H1 (cell line): ENCODE measurements around the gene MAGEC1. TPM values are rescaled to one million over a fixed set of nuclear protein-coding genes. Genes with fewer than 3 reads are reported as not detected.

Experiments used
- CTCF ChIA-PET: fragments of 300-600 bp; sonication (Branson Sonifier 250); formaldehyde crosslinking; loops from one replicate; lab custom pipeline; 2021; ENCODE audit not compliant: partially characterized antibody; lab: Charles Lee
- POLR2A ChIA-PET: fragments of 300-600 bp; sonication (Branson Sonifier 250); formaldehyde crosslinking; loops from one replicate; lab custom pipeline; 2021; ENCODE audit warnings: inconsistent platforms; ENCODE audit not compliant: partially characterized antibody; lab: Charles Lee
- DNase-seq, 2 experiments: peaks; one replicate each; pipeline versions ENCODE4 v3.0.0 to v3.0.0-alpha.2; 2010 to 2022; ENCODE audit warnings: low spot score in 2 of 2, low read depth in 1 of 2, mixed read lengths in 1 of 2
- FAIRE-seq: peaks from 2 replicates; lab custom pipeline; 2011; peaks lifted over from hg19 to GRCh38; lab: Jason Lieb, UNC
- H2AFZ ChIP-seq: 2 replicates; pipeline ENCODE4 v1.8.1; 2012; ENCODE audit warnings: low read length, inconsistent platforms
- H2AK5ac ChIP-seq: 2 replicates; pipeline ENCODE4 v1.6.1; 2013; ENCODE audit warnings: low read depth, low read length
- H2BK120ac ChIP-seq: replicated peaks from 2 replicates; pipeline ENCODE3; 2013; ENCODE audit warnings: low read depth, low read length, inconsistent platforms
- H2BK12ac ChIP-seq: 2 replicates; pipeline ENCODE4 v1.6.1; 2013; ENCODE audit warnings: low read depth, low read length
- H2BK15ac ChIP-seq: 2 replicates; pipeline ENCODE4 v1.6.1; 2013; ENCODE audit warnings: low read length
- H2BK20ac ChIP-seq: 2 replicates; pipeline ENCODE4 v1.6.1; 2013; ENCODE audit warnings: low read length
- H2BK5ac ChIP-seq: 2 replicates; pipeline ENCODE4 v1.6.1; 2013; ENCODE audit warnings: low read depth, low read length
- H3K14ac ChIP-seq: 2 replicates; pipeline ENCODE4 v1.6.1; 2013; ENCODE audit warnings: inconsistent platforms; ENCODE audit not compliant: insufficient read length
- H3K18ac ChIP-seq: 2 replicates; pipeline ENCODE4 v1.6.1; 2013; ENCODE audit warnings: low read length; ENCODE audit errors: extremely low read depth
- H3K23ac ChIP-seq: 2 replicates; pipeline ENCODE4 v1.6.1; 2013; ENCODE audit warnings: inconsistent platforms; ENCODE audit not compliant: insufficient read length
- H3K23me2 ChIP-seq: 2 replicates; pipeline ENCODE4 v1.6.1; 2013; ENCODE audit warnings: low read depth, low read length
- H3K27ac ChIP-seq: 2 replicates; pipeline ENCODE4 v1.6.1; 2011; ENCODE audit warnings: low read depth, low read length, inconsistent platforms
- H3K27me3 ChIP-seq, 4 experiments: replicated peaks in 1 of 4; 1 replicate in 1 of 4; 2 replicates in 3 of 4; pipeline versions ENCODE4 v1.6.1 to v1.8.1; 2011 to 2013; ENCODE audit warnings: low read length in 3 of 4, mild to moderate bottlenecking in 3 of 4, inconsistent platforms in 2 of 4, mixed read lengths in 2 of 4, moderate library complexity in 1 of 4; ENCODE audit not compliant: control insufficient read depth in 3 of 4, insufficient read depth in 3 of 4; ENCODE audit errors: extremely low read depth in 1 of 4
- H3K36me3 ChIP-seq, 4 experiments: 2 replicates each; pipeline versions ENCODE4 v1.6.1 to v1.8.1; 2011 to 2013; ENCODE audit warnings: mild to moderate bottlenecking in 4 of 4, low read length in 3 of 4, moderate library complexity in 2 of 4, control low read depth in 1 of 4, inconsistent platforms in 1 of 4; ENCODE audit not compliant: insufficient read depth in 4 of 4, control insufficient read depth in 2 of 4
- H3K4ac ChIP-seq: replicated peaks from 2 replicates; pipeline ENCODE3; 2013; ENCODE audit warnings: low read length, low read depth, mixed read lengths, inconsistent platforms; ENCODE audit not compliant: insufficient read length
- H3K4me1 ChIP-seq, 4 experiments: replicated peaks in 1 of 4; 1 replicate in 1 of 4; 2 replicates in 3 of 4; pipeline versions ENCODE4 v1.6.1 to v1.8.1; 2011 to 2013; ENCODE audit warnings: low read length in 3 of 4, inconsistent platforms in 2 of 4, mixed read lengths in 1 of 4; ENCODE audit not compliant: insufficient read depth in 4 of 4, control insufficient read depth in 3 of 4
- H3K4me2 ChIP-seq, 2 experiments: 2 replicates each; pipeline versions ENCODE4 v1.6.1 to v1.8.1; 2011 to 2013; ENCODE audit warnings: low read depth in 2 of 2, low read length in 2 of 2, control low read depth in 1 of 2, inconsistent platforms in 1 of 2, mild to moderate bottlenecking in 1 of 2; ENCODE audit not compliant: insufficient read depth in 1 of 2
- H3K4me3 ChIP-seq, 4 experiments: fragments of 200-600, 300-600 bp in 1 of 4; sonication (generic), shearing (Covaris generic), sonication (Bioruptor Twin) in 1 of 4; 2 replicates each; pipeline versions ENCODE4 v1.5.1 to v1.8.1; 2011 to 2016; ENCODE audit warnings: low read length in 4 of 4, low read depth in 3 of 4, control low read depth in 2 of 4, inconsistent platforms in 2 of 4, mild to moderate bottlenecking in 2 of 4, mixed read lengths in 1 of 4, moderate library complexity in 1 of 4; ENCODE audit not compliant: insufficient read depth in 2 of 4; ENCODE audit errors: extremely low read depth in 1 of 4
- H3K56ac ChIP-seq: replicated peaks from 2 replicates; pipeline ENCODE3; 2013; ENCODE audit warnings: low read depth, mild to moderate bottlenecking, mixed read lengths, low read length, inconsistent platforms; ENCODE audit not compliant: insufficient read length
- H3K79me1 ChIP-seq: 2 replicates; pipeline ENCODE4 v1.6.1; 2013; ENCODE audit warnings: low read depth, low read length, control low read depth
- H3K79me2 ChIP-seq, 2 experiments: 2 replicates each; pipeline versions ENCODE4 v1.6.1 to v1.8.1; 2012 to 2013; ENCODE audit warnings: low read length in 2 of 2, mild to moderate bottlenecking in 2 of 2, inconsistent platforms in 1 of 2; ENCODE audit not compliant: insufficient read depth in 2 of 2, control insufficient read depth in 1 of 2
- H3K9ac ChIP-seq, 4 experiments: replicated peaks in 1 of 4; 1 replicate in 1 of 4; 2 replicates in 3 of 4; pipeline versions ENCODE4 v1.6.1 to v1.8.1; 2011 to 2013; ENCODE audit warnings: low read depth in 3 of 4, low read length in 3 of 4, control low read depth in 2 of 4, mild to moderate bottlenecking in 2 of 4, moderate library complexity in 2 of 4, inconsistent platforms in 1 of 4; ENCODE audit errors: extremely low read depth in 1 of 4
- H3K9me3 ChIP-seq, 2 experiments: 2 replicates each; pipeline versions ENCODE4 v1.6.1 to v1.8.1; 2012 to 2013; ENCODE audit warnings: mild to moderate bottlenecking in 2 of 2, moderate library complexity in 2 of 2, control low read depth in 1 of 2, inconsistent platforms in 1 of 2, low read depth in 1 of 2, low read length in 1 of 2, mixed read lengths in 1 of 2; ENCODE audit not compliant: insufficient read depth in 2 of 2
- H4K20me1 ChIP-seq, 2 experiments: replicated peaks in 1 of 2; 2 replicates each; pipeline versions ENCODE3 to v1.8.1; 2011 to 2013; ENCODE audit warnings: inconsistent platforms in 2 of 2, low read length in 2 of 2, mild to moderate bottlenecking in 1 of 2; ENCODE audit not compliant: insufficient read depth in 2 of 2, control insufficient read depth in 1 of 2
- H4K5ac ChIP-seq: 2 replicates; pipeline ENCODE4 v1.6.1; 2013; ENCODE audit warnings: low read length, low read depth, mixed read lengths, inconsistent platforms; ENCODE audit not compliant: insufficient read length
- H4K8ac ChIP-seq: 2 replicates; pipeline ENCODE4 v1.8.0; 2013; ENCODE audit warnings: mild to moderate bottlenecking, moderate library complexity, low read length, inconsistent platforms; ENCODE audit not compliant: insufficient read depth; ENCODE audit errors: extremely low read depth
- H4K91ac ChIP-seq: replicated peaks from 2 replicates; pipeline ENCODE3; 2013; ENCODE audit warnings: low read length, mixed read lengths, inconsistent platforms; ENCODE audit not compliant: insufficient read length
- ASH2L ChIP-seq: fragments of 200-600, 300-600 bp; sonication (generic); IDR thresholded peaks from one replicate; pipeline ENCODE4 v1.7.1; 2017; ENCODE audit warnings: low read length
- BACH1 ChIP-seq: IDR thresholded peaks from 2 replicates; pipeline ENCODE4 v1.6.1; 2012; ENCODE audit warnings: low read length, improper control_type of control experiment
- EGR1 ChIP-seq: IDR thresholded peaks from 2 replicates; pipeline ENCODE4 v1.6.1; 2011; ENCODE audit warnings: low read depth, low read length, borderline replicate concordance
- HDAC6 ChIP-seq: IDR thresholded peaks from one replicate; pipeline ENCODE4 v1.7.1; 2012; ENCODE audit warnings: low read depth, mild to moderate bottlenecking, inconsistent platforms, low read length, moderate library complexity
- JUND ChIP-seq: IDR thresholded peaks from 2 replicates; pipeline ENCODE4 v1.6.1; 2011; ENCODE audit warnings: mild to moderate bottlenecking, improper control_type of control experiment, low read length
- KDM4A ChIP-seq: IDR thresholded peaks from one replicate; pipeline ENCODE4 v1.7.1; 2012; ENCODE audit warnings: low read depth, mild to moderate bottlenecking, moderate library complexity, low read length, inconsistent platforms; ENCODE audit not compliant: severe bottlenecking
- KDM5A ChIP-seq: fragments of 200-600 bp; IDR thresholded peaks from 2 replicates; pipeline ENCODE4 v1.7.1; 2012; ENCODE audit warnings: mild to moderate bottlenecking, low read length, inconsistent platforms, mixed read lengths
- RNF2 ChIP-seq: fragments of 200-900, 300-1000 bp; sonication (generic); IDR thresholded peaks from 2 replicates; pipeline ENCODE4 v1.7.1; 2016; ENCODE audit warnings: borderline replicate concordance, low read depth, mild to moderate bottlenecking, antibody characterized with exemption, low read length; ENCODE audit not compliant: poor library complexity, severe bottlenecking; ENCODE audit errors: missing control alignments
- SIX5 ChIP-seq: IDR thresholded peaks from 2 replicates; pipeline ENCODE4 v1.6.1; 2011; ENCODE audit warnings: mild to moderate bottlenecking, low read depth, low read length
- SRF ChIP-seq: IDR thresholded peaks from 2 replicates; pipeline ENCODE4 v1.6.1; 2011; ENCODE audit warnings: mild to moderate bottlenecking, low read depth, low read length, moderate library complexity
- WGBS, 2 experiments: shearing (Covaris generic) in 1 of 2; methylation state at CpG; one replicate each; pipeline versions ENCODE4 v1.1.6 to v1.1.7; 2013 to 2015; ENCODE audit warnings: low lambda C conversion rate in 2 of 2, mixed read lengths in 2 of 2, inconsistent platforms in 1 of 2, low coverage in 1 of 2, missing lambda C conversion rate in 1 of 2; ENCODE audit not compliant: insufficient replicate concordance in 2 of 2, insufficient coverage in 1 of 2, insufficient read length in 1 of 2; ENCODE audit errors: extremely low coverage in 1 of 2, missing lambda C conversion rate in 1 of 2; 5-methylcytosine and 5-hydroxymethylcytosine counted together
- polyA plus RNA-seq, 7 experiments: library from polyadenylated mRNA; depleted of rRNA in 3 of 7; stranded (reverse) in 5 of 7; unstranded in 2 of 7; fragments of >200 nt in 5 of 7; fragments of 200-250 nt in 2 of 7; gene quantifications; 1 replicate in 5 of 7; 2 replicates in 1 of 7; 4 replicates in 1 of 7; pipeline versions ENCODE4 v1.2.1 to v1.2.3, GENCODE V29; 2011 to 2013; ENCODE audit warnings: missing spikeins in 2 of 7, mixed read lengths in 2 of 7
- total RNA-seq: library from RNA; stranded (reverse); fragmentation: NEBNext Ultra II Directional; extraction: Animal tissue kit (Norgen Biotek cat#: 25700); gene quantifications from 2 replicates; pipeline ENCODE4 v1.2.1, GENCODE V29; 2021

Gene MAGEC1
- total and polyA plus RNA-seq, 2 of the 8 experiments (the other 6 are each of a cell fraction or from before 2014, with no cell fraction given), result not detected

GRCh38 chrX:141897690-141898089 is 6.0 kb upstream of the MAGEC1 start:
- no peak for DNase-seq
- Histone ChIP-seq H2BK12ac (no peak overlapping the region), H3K9me3 (no peaks in the 10 kb centered on the region), H2BK15ac (no peak overlapping the region), H2BK20ac (no peak overlapping the region), H4K20me1 (no peaks in the 10 kb centered on the region), H2AK5ac (no peak overlapping the region), H3K4me2 (no peak overlapping the region), H3K4me3 (no peak overlapping the region), H3K36me3 (no peaks in the 10 kb centered on the region), H4K91ac (no peak overlapping the region), H3K4ac (no peak overlapping the region), H4K8ac (no peak overlapping the region), H2BK120ac (no peak overlapping the region), H3K56ac (no peak overlapping the region), H3K23ac (no peak overlapping the region), H3K18ac (no peak overlapping the region), H3K27me3 (no peaks in the 10 kb centered on the region), H2AFZ (no peak overlapping the region), H3K79me2 (no peaks in the 10 kb centered on the region), H3K9ac (no peak overlapping the region), H2BK5ac (no peak overlapping the region), H3K4me1 (no peaks in the 10 kb centered on the region), H3K23me2 (no peaks in the 10 kb centered on the region), H3K79me1 (no peaks in the 10 kb centered on the region), H3K27ac (no peak overlapping the region), H3K14ac (no peak overlapping the region), H4K5ac (no peak overlapping the region)
- ChIA-PET POLR2A (no interaction called here), CTCF (no interaction called here)
- TF ChIP-seq KDM4A (no peak), ASH2L (no peak), HDAC6 (no peak), KDM5A (no peak), BACH1 (no peak), SRF (no peak), EGR1 (no peak), RNF2 (no peak), JUND (no peak), SIX5 (no peak)
- no peak for FAIRE-seq
- WGBS, 2 experiments, result 94% methylated on average over 2 of the region's 2 CpGs; no CpG with 5 or more reads in 1 of the 2 experiments
